Transverse colon (tissue), 3 donors: ENCODE measurements around the gene FXYD5.

Experiments
- CTCF ChIP-seq, 5 experiments: fragments of 200-600 bp in 3 of 5; fragments of 450-650 bp in 2 of 5; sonication (generic) in 3 of 5; IDR thresholded peaks; 1 replicate in 2 of 5; 2 replicates in 3 of 5; pipeline ENCODE4 v1.5.1; 2016 to 2017; ENCODE audit warnings: antibody characterized with exemption in 5 of 5, inconsistent platforms in 3 of 5, mild to moderate bottlenecking in 2 of 5, moderate library complexity in 1 of 5
- POLR2A ChIP-seq: fragments of 450-650 bp; IDR thresholded peaks from one replicate; pipeline ENCODE4 v1.6.1; 2016; ENCODE audit warnings: antibody characterized with exemption, mild to moderate bottlenecking, moderate library complexity

GRCh38 chr19:35195830-35196229 lies 41.3 kb downstream of the FXYD5 start:
- TF ChIP-seq CTCF (IDR thresholded peaks at IDR 0.05) = no peak
- TF ChIP-seq POLR2A = no peak
